ENCODE measurements around the gene ALDH9A1. TPM values are rescaled to one million over a fixed set of nuclear protein-coding genes. Genes with fewer than 3 reads are reported as not detected.
"Not testable (repeated sequence)": the region's sequence is repeated elsewhere in the genome, so short reads cannot be mapped to it uniquely, and the experiment has no call there.

The ALDH9A1 gene
- total RNA-seq, 1 donor from 2014 or later, result 35.8 TPM

GRCh38 chr1:165668184-165668583 lies 30.2 kb downstream of the ALDH9A1 start:
- H3K9me3 Mint-ChIP-seq, result no peaks in the 10 kb centered on the region
- ChIA-PET CTCF (no interaction called here), POLR2A (no interaction called here)
- H3K4me1 Mint-ChIP-seq, result peaks cover 2% of the 10 kb centered on the region
- ATAC-seq (ENCODE audit: low read depth) (no peak), DNase-seq (no peak)
- TF ChIP-seq, protein P1, sequence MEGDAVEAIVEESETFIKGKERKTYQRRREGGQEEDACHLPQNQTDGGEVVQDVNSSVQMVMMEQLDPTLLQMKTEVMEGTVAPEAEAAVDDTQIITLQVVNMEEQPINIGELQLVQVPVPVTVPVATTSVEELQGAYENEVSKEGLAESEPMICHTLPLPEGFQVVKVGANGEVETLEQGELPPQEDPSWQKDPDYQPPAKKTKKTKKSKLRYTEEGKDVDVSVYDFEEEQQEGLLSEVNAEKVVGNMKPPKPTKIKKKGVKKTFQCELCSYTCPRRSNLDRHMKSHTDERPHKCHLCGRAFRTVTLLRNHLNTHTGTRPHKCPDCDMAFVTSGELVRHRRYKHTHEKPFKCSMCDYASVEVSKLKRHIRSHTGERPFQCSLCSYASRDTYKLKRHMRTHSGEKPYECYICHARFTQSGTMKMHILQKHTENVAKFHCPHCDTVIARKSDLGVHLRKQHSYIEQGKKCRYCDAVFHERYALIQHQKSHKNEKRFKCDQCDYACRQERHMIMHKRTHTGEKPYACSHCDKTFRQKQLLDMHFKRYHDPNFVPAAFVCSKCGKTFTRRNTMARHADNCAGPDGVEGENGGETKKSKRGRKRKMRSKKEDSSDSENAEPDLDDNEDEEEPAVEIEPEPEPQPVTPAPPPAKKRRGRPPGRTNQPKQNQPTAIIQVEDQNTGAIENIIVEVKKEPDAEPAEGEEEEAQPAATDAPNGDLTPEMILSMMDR (IDR thresholded peaks at IDR 0.05), result no peak
- no peak overlapping the region for H3K27ac Mint-ChIP-seq
- intact Hi-C loops (cut with micrococcal nuclease), result no loop called here
- H3K27me3 Mint-ChIP-seq, result no peaks in the 10 kb centered on the region
- H3K36me3 Mint-ChIP-seq (ENCODE audit: low read depth), result peaks cover 88% of the 10 kb centered on the region
- no peak overlapping the region for H3K4me3 Mint-ChIP-seq

DNA sequence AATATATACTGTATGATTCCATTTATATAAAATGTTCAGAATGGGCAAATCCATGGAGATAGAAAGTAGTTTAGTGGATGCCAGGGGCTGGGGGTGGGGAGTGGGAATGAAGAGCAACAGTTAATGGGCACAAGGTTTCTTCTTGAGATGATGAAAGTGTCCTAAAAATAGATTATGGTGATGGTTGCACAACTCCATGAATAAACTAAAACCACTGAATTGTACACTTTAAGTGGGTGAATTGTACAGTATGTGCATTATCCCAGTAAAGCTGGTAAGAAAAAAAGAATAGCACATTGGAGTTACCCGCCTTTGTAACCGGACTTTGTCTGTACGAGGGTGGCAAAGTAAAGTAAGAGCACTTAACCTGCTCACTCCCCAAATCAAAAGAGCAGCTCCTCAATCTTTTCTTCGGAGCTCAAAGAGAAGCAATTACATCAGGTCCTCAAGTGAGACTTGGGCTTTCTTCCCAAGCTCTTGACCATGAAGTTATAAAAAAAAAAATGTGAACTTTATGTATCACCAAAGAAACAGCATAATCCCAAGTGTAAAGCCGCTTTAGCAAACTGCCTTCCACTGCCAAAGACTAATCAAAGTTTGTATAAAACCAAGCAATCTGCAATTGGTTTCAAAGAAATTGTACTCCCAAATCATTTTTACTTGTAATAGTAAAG lies 32.1 kb downstream of the ALDH9A1 start:
- Mint-ChIP-seq H3K4me1 (peaks cover 2% of the 10 kb centered on the region), H3K27ac (no peak overlapping the region), H3K4me3 (no peak overlapping the region), H3K9me3 (no peaks in the 10 kb centered on the region), H3K36me3 (ENCODE audit: low read depth) (peaks cover 89% of the 10 kb centered on the region), H3K27me3 (no peaks in the 10 kb centered on the region)
- ChIA-PET POLR2A (no interaction called here), CTCF (no interaction called here)
- DNase-seq (no peak), ATAC-seq (ENCODE audit: low read depth) (no peak)
- TF ChIP-seq, protein P1 (IDR thresholded peaks at IDR 0.05), result no peak
- intact Hi-C loops (cut with micrococcal nuclease), result no loop called here

GRCh38 chr1:165662186-165662585 lies 36.2 kb downstream of the ALDH9A1 start:
- TF ChIP-seq, protein P1 (IDR thresholded peaks at IDR 0.05), result no peak
- Mint-ChIP-seq H3K9me3 (no peaks in the 10 kb centered on the region), H3K4me1 (peaks cover 2% of the 10 kb centered on the region), H3K4me3 (no peak overlapping the region), H3K27ac (no peak overlapping the region), H3K36me3 (ENCODE audit: low read depth) (peaks cover 76% of the 10 kb centered on the region), H3K27me3 (no peaks in the 10 kb centered on the region)
- DNase-seq (no peak), ATAC-seq (ENCODE audit: low read depth) (no peak)
- ChIA-PET POLR2A (no interaction called here), CTCF (interaction anchor here (0.6 kb wide), 1 partner anchor 269 kb away, joined by 3 read pairs; no protein-coding TSS in a partner anchor)
- intact Hi-C loops (cut with micrococcal nuclease), result no loop called here

DNA sequence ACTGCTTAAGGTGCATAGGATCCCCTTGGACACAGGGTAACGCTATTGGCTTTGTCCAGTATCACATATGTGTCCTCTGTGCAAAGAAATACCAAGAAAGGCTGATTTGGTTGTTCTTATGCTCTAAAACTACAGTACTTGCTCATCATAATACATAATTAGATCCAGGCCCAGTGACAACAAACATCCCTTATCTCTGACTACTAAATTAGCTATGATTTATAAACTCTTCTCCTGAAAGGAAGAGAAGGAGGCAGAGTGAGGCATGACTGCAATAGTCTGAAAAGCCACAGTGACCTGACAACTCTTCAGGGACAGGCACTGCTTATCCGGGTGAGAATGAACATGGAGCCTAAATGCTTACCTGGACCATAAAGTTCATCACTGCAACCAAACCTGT lies 36.7 kb downstream of the ALDH9A1 start:
- ChIA-PET CTCF (interaction anchor here (0.6 kb wide), 1 partner anchor 269 kb away, joined by 3 read pairs; no protein-coding TSS in a partner anchor), POLR2A (interaction anchor here (0.6 kb wide), 2 partner anchors 40 to 178 kb away, joined by 3 to 4 read pairs; no protein-coding TSS in a partner anchor)
- intact Hi-C loops (cut with micrococcal nuclease), result no loop called here
- Mint-ChIP-seq H3K4me1 (peaks cover 2% of the 10 kb centered on the region), H3K36me3 (ENCODE audit: low read depth) (peaks cover 74% of the 10 kb centered on the region), H3K4me3 (no peak overlapping the region), H3K27me3 (no peaks in the 10 kb centered on the region), H3K9me3 (no peaks in the 10 kb centered on the region), H3K27ac (no peak overlapping the region)
- TF ChIP-seq, protein P1 (IDR thresholded peaks at IDR 0.05), result no peak
- no peak for DNase-seq
- ATAC-seq (ENCODE audit: low read depth), result no peak

GRCh38 chr1:165659581-165659895 lies 38.8 kb downstream of the ALDH9A1 start:
- intact Hi-C loops (cut with micrococcal nuclease), result no loop called here
- no peaks in the 10 kb centered on the region for H3K27me3 Mint-ChIP-seq
- no peak for ATAC-seq (ENCODE audit: low read depth)
- CTCF ChIA-PET, result no interaction called here
- no peaks in the 10 kb centered on the region for H3K4me1 Mint-ChIP-seq
- no peak overlapping the region for H3K27ac Mint-ChIP-seq
- TF ChIP-seq, protein P1 (IDR thresholded peaks at IDR 0.05), result no peak
- no peaks in the 10 kb centered on the region for H3K9me3 Mint-ChIP-seq
- peaks cover 67% of the 10 kb centered on the region for H3K36me3 Mint-ChIP-seq (ENCODE audit: low read depth)
- POLR2A ChIA-PET, result no interaction called here
- no peak for DNase-seq
- no peak overlapping the region for H3K4me3 Mint-ChIP-seq

DNA sequence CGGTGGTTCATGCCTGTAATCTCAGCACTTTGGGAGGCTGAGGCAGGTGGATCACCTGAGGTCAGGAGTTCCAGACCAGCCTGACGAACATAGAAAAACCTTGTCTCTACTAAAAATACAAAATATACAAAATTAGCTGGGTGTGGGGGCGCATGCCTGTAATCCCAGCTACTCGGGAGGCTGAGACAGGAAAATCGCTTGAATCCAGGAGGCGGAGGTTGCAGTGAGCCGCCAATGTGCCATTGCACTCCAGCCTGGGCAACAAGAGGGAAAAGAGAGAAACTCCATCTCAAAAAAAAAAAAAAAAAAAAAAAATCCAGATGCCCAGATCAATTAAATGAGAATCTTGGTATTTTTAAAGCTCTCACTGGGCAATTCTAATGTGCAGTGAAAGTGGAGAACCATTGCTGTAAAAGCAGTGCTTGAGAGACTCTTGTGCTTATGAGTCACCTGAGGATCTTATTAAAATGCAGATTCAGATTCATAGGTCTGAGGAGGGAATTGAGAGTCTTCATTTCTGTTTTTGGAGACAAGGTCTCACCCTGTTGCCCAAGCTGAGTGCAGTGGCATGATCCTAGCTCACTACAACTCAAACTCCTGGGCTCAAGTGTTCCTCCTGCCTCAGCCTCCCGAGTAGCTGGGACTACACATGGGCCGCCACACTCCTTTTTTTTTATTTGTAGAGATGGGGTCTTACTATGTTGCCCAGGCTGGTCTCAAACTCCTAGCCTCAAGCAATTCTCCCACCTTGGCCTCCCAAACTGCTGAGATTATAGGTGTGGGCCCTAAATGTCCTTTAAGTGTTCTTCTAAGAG lies 39.4 kb downstream of the ALDH9A1 start:
- CTCF ChIA-PET; DNase-seq; H3K27ac Mint-ChIP-seq; POLR2A ChIA-PET; H3K4me1 Mint-ChIP-seq; intact Hi-C loops (cut with micrococcal nuclease); H3K9me3 Mint-ChIP-seq; H3K27me3 Mint-ChIP-seq; H3K4me3 Mint-ChIP-seq; ATAC-seq (ENCODE audit: low read depth): not testable (repeated sequence)
- peaks cover 67% of the 10 kb centered on the region for H3K36me3 Mint-ChIP-seq (ENCODE audit: low read depth)
